HepG2 (cell line): ENCODE results near the gene MAMSTR. TPM values are rescaled to one million over a fixed set of nuclear protein-coding genes. Genes with fewer than 3 reads are reported as not detected.

Source experiments
- ATF7 ChIP-seq, 2 experiments: fragments of 450-650 bp in 1 of 2; sonication (generic) in 1 of 2; formaldehyde crosslinking in 1 of 2; IDR thresholded peaks; 2 replicates each; pipeline versions ENCODE4 v1.4.0 to v1.6.1; 2016 to 2020; ENCODE audit warnings: antibody characterized with exemption in 1 of 2, mild to moderate bottlenecking in 1 of 2, missing genetic modification reagents in 1 of 2
- CREM ChIP-seq, 2 experiments: sonication (generic) in 1 of 2; formaldehyde crosslinking in 1 of 2; IDR thresholded peaks; 2 replicates each; pipeline versions ENCODE4 v1.4.0 to v1.6.1; 2016 to 2020; ENCODE audit warnings: antibody characterized with exemption in 1 of 2, mild to moderate bottlenecking in 1 of 2, missing genetic modification reagents in 1 of 2
- FOXA1 ChIP-seq, 2 experiments: fragments of 450-650 bp in 1 of 2; sonication (generic) in 1 of 2; formaldehyde crosslinking in 1 of 2; IDR thresholded peaks; 2 replicates each; pipeline versions ENCODE4 v1.4.0 to v1.6.1; 2016 to 2020; ENCODE audit warnings: missing genetic modification reagents in 1 of 2
- GZF1 ChIP-seq: sonication (generic); formaldehyde crosslinking; IDR thresholded peaks from 2 replicates; pipeline ENCODE4 v1.5.1; 2020; ENCODE audit warnings: mild to moderate bottlenecking, missing genetic modification reagents
- HNF4A ChIP-seq: sonication (generic); formaldehyde crosslinking; IDR thresholded peaks from 2 replicates; pipeline ENCODE4 v1.4.0; 2020; ENCODE audit warnings: missing genetic modification reagents
- HNF4G ChIP-seq, 2 experiments: sonication (generic) in 1 of 2; formaldehyde crosslinking in 1 of 2; IDR thresholded peaks; 2 replicates each; pipeline versions ENCODE4 v1.4.0 to v1.6.1; 2011 to 2020; ENCODE audit warnings: borderline replicate concordance in 2 of 2, low read depth in 2 of 2, mild to moderate bottlenecking in 2 of 2, low read length in 1 of 2, missing genetic modification reagents in 1 of 2, moderate library complexity in 1 of 2
- KDM5B ChIP-seq: sonication (generic); formaldehyde crosslinking; IDR thresholded peaks from 2 replicates; pipeline ENCODE4 v1.4.0; 2020; ENCODE audit warnings: missing genetic modification reagents, mild to moderate bottlenecking, borderline replicate concordance
- KMT2A ChIP-seq: sonication (generic); formaldehyde crosslinking; IDR thresholded peaks from 2 replicates; pipeline ENCODE4 v1.4.0; 2020; ENCODE audit warnings: missing genetic modification reagents
- LCORL ChIP-seq, 2 experiments: fragments of 450-650 bp in 1 of 2; sonication (generic) in 1 of 2; formaldehyde crosslinking in 1 of 2; IDR thresholded peaks; 2 replicates each; pipeline versions ENCODE4 v1.5.0 to v1.6.1; 2017 to 2020; ENCODE audit warnings: antibody characterized with exemption in 1 of 2, missing genetic modification reagents in 1 of 2
- MAFG ChIP-seq: sonication (generic); formaldehyde crosslinking; IDR thresholded peaks from 2 replicates; pipeline ENCODE4 v1.5.1; 2020; ENCODE audit warnings: mild to moderate bottlenecking, missing genetic modification reagents
- POLR2G ChIP-seq: fragments of 200-400 bp; formaldehyde crosslinking; IDR thresholded peaks from 2 replicates; pipeline ENCODE4 v1.6.1; 2018; ENCODE audit warnings: mild to moderate bottlenecking, low read depth, low read length, moderate library complexity
- SP4 ChIP-seq: sonication (generic); formaldehyde crosslinking; IDR thresholded peaks from 2 replicates; pipeline ENCODE4 v1.8.1; 2023; ENCODE audit warnings: mild to moderate bottlenecking, missing genetic modification reagents
- TGIF2 ChIP-seq: IDR thresholded peaks from 2 replicates; pipeline ENCODE4 v1.6.1; 2016; ENCODE audit warnings: control low read depth, missing compliant biosample characterization
- ZMYM3 ChIP-seq: sonication (generic); formaldehyde crosslinking; IDR thresholded peaks from 2 replicates; pipeline ENCODE4 v1.5.1; 2020; ENCODE audit warnings: mild to moderate bottlenecking, missing genetic modification reagents
- ZNF205 ChIP-seq: IDR thresholded peaks from 2 replicates; pipeline ENCODE4 v1.6.1; 2018; ENCODE audit warnings: missing biosample characterization, missing genetic modification reagents
- ZNF333 ChIP-seq: sonication (generic); formaldehyde crosslinking; IDR thresholded peaks from 2 replicates; pipeline ENCODE4 v1.4.0; 2020; ENCODE audit warnings: mild to moderate bottlenecking, missing genetic modification reagents, borderline replicate concordance
- ZNF614 ChIP-seq: IDR thresholded peaks from 2 replicates; pipeline ENCODE4 v1.6.1; 2018; ENCODE audit warnings: missing biosample characterization, missing genetic modification reagents, inconsistent platforms, borderline replicate concordance
- ZNF615 ChIP-seq: sonication (generic); formaldehyde crosslinking; IDR thresholded peaks from 2 replicates; pipeline ENCODE4 v1.5.0; 2020; ENCODE audit warnings: mild to moderate bottlenecking, missing genetic modification reagents, borderline replicate concordance
- ZSCAN25 ChIP-seq: sonication (generic); formaldehyde crosslinking; IDR thresholded peaks from 2 replicates; pipeline ENCODE4 v1.8.0; 2022; ENCODE audit warnings: mild to moderate bottlenecking, missing genetic modification reagents
- polyA plus RNA-seq, 8 experiments: library from polyadenylated mRNA; depleted of rRNA in 3 of 8; stranded (reverse) in 7 of 8; unstranded in 1 of 8; fragments of >200 nt; fragmentation: Illumina TruSeq in 4 of 8; extraction: Trizol in 4 of 8; gene quantifications; 2 replicates each; pipeline versions ENCODE4 v1.2.1 to v1.2.3, GENCODE V29; 2011 to 2016; ENCODE audit warnings: low read depth in 4 of 8, missing spikeins in 1 of 8, mixed read lengths in 1 of 8; ENCODE audit not compliant: insufficient read depth in 1 of 8
- total RNA-seq, 5 experiments: library from RNA; depleted of rRNA; stranded (reverse); fragments of >200 nt; fragmentation: Illumina TruSeq; extraction: Trizol; gene quantifications; 2 replicates each; pipeline ENCODE4 v1.2.3, GENCODE V29; 2016; ENCODE audit warnings: low read depth in 1 of 5
- TF ChIP-seq, protein P1 (sequence below): sonication (generic); formaldehyde crosslinking; IDR thresholded peaks from 2 replicates; pipeline ENCODE4 v1.5.1; 2020; ENCODE audit warnings: mild to moderate bottlenecking, missing genetic modification reagents, moderate library complexity
- TF ChIP-seq, protein P2 (sequence below): sonication (generic); formaldehyde crosslinking; conservative IDR thresholded peaks from 2 replicates; pipeline ENCODE4 v1.4.0; 2020; ENCODE audit warnings: mild to moderate bottlenecking, missing genetic modification reagents, moderate library complexity

The MAMSTR gene
- total and polyA plus RNA-seq, 2 of the 13 experiments (the other 11 are each of a cell fraction or from before 2014, with no cell fraction given): 2.2 to 2.4 TPM

DNA sequence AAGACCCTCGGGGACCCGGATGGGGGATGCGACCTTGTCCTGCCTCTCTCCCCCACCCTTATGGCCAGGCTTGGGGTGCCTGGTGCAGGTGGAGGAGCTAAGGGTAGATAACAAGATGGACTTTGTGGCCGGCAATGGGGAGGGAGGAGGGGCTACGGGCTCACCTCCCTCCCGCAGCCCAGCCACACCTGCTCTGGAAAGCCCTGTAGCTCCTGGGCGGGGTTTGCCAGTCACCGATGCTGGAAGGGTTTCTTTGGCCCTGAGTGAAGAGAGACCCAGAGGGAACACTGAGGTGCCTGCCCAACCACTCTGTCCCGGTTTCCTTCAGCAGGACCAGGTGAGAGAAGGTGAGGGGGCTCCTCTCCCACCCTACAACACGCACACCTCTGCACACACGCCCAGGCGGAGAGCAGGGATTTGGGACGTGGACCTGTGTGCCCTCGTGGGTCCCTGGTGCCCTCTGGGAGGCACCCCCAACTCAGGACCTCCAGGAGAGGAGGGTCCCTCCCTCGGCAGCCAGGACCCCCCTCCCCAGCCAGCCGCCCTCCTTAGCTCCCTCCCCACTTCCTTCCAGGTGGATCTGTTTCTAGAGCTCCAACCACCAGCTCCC, 23.7 kb downstream of the MAMSTR start, which contains the start of gene FUT2 (continued):
- TF ChIP-seq TGIF2 (CRISPR knock-in tag): no peak
- TF ChIP-seq, protein P1, sequence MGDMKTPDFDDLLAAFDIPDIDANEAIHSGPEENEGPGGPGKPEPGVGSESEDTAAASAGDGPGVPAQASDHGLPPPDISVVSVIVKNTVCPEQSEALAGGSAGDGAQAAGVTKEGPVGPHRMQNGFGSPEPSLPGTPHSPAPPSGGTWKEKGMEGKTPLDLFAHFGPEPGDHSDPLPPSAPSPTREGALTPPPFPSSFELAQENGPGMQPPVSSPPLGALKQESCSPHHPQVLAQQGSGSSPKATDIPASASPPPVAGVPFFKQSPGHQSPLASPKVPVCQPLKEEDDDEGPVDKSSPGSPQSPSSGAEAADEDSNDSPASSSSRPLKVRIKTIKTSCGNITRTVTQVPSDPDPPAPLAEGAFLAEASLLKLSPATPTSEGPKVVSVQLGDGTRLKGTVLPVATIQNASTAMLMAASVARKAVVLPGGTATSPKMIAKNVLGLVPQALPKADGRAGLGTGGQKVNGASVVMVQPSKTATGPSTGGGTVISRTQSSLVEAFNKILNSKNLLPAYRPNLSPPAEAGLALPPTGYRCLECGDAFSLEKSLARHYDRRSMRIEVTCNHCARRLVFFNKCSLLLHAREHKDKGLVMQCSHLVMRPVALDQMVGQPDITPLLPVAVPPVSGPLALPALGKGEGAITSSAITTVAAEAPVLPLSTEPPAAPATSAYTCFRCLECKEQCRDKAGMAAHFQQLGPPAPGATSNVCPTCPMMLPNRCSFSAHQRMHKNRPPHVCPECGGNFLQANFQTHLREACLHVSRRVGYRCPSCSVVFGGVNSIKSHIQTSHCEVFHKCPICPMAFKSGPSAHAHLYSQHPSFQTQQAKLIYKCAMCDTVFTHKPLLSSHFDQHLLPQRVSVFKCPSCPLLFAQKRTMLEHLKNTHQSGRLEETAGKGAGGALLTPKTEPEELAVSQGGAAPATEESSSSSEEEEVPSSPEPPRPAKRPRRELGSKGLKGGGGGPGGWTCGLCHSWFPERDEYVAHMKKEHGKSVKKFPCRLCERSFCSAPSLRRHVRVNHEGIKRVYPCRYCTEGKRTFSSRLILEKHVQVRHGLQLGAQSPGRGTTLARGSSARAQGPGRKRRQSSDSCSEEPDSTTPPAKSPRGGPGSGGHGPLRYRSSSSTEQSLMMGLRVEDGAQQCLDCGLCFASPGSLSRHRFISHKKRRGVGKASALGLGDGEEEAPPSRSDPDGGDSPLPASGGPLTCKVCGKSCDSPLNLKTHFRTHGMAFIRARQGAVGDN (CRISPR knock-in tag): peak; percentile 46
- peak; percentile 68; the same call in 1 of the 2 replicates for TF ChIP-seq KDM5B (CRISPR knock-in tag)
- TF ChIP-seq POLR2G: no peak
- TF ChIP-seq LCORL (IDR thresholded peaks at IDR 0.05): no peak
- TF ChIP-seq LCORL (CRISPR knock-in tag; IDR thresholded peaks at IDR 0.05): 0 out of 2 replicates have a peak, but pooled peaks have one; percentile 26
- 0 out of 2 replicates have a peak, but pooled peaks have one; percentile 19 for TF ChIP-seq HNF4G (IDR thresholded peaks at IDR 0.05; ENCODE audit: borderline replicate concordance, low read depth, low read length)
- TF ChIP-seq HNF4G (CRISPR knock-in tag; IDR thresholded peaks at IDR 0.05; ENCODE audit: borderline replicate concordance, low read depth): no peak
- no peak for TF ChIP-seq GZF1 (CRISPR knock-in tag)
- peak; percentile 49; the same call in 1 of the 2 replicates for TF ChIP-seq ZNF333 (CRISPR knock-in tag)
- TF ChIP-seq ZNF205 (CRISPR knock-in tag): 0 out of 2 replicates have a peak, but pooled peaks have one; percentile 36
- TF ChIP-seq ZNF614: no peak
- no peak for TF ChIP-seq MAFG (CRISPR knock-in tag)
- peak; percentile 77; the same call in 1 of the 2 replicates for TF ChIP-seq ZMYM3 (CRISPR knock-in tag)
- TF ChIP-seq CREM (IDR thresholded peaks at IDR 0.05): no peak
- no peak for TF ChIP-seq CREM (CRISPR knock-in tag; IDR thresholded peaks at IDR 0.05)
- TF ChIP-seq SP4 (CRISPR knock-in tag): 0 out of 2 replicates have a peak, but pooled peaks have one; percentile 27
- TF ChIP-seq FOXA1 (IDR thresholded peaks at IDR 0.05): no peak
- no peak for TF ChIP-seq FOXA1 (CRISPR knock-in tag; IDR thresholded peaks at IDR 0.05)
- peak; percentile 48; the same call in 1 of the 2 replicates for TF ChIP-seq ZSCAN25 (CRISPR knock-in tag)
- no peak for TF ChIP-seq ZNF615 (CRISPR knock-in tag)
- peak; percentile 66; the same call in 1 of the 2 replicates for TF ChIP-seq HNF4A
- no peak for TF ChIP-seq KMT2A
- TF ChIP-seq, protein P2, sequence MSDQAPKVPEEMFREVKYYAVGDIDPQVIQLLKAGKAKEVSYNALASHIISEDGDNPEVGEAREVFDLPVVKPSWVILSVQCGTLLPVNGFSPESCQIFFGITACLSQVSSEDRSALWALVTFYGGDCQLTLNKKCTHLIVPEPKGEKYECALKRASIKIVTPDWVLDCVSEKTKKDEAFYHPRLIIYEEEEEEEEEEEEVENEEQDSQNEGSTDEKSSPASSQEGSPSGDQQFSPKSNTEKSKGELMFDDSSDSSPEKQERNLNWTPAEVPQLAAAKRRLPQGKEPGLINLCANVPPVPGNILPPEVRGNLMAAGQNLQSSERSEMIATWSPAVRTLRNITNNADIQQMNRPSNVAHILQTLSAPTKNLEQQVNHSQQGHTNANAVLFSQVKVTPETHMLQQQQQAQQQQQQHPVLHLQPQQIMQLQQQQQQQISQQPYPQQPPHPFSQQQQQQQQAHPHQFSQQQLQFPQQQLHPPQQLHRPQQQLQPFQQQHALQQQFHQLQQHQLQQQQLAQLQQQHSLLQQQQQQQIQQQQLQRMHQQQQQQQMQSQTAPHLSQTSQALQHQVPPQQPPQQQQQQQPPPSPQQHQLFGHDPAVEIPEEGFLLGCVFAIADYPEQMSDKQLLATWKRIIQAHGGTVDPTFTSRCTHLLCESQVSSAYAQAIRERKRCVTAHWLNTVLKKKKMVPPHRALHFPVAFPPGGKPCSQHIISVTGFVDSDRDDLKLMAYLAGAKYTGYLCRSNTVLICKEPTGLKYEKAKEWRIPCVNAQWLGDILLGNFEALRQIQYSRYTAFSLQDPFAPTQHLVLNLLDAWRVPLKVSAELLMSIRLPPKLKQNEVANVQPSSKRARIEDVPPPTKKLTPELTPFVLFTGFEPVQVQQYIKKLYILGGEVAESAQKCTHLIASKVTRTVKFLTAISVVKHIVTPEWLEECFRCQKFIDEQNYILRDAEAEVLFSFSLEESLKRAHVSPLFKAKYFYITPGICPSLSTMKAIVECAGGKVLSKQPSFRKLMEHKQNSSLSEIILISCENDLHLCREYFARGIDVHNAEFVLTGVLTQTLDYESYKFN (CRISPR knock-in tag): no peak
- no peak for TF ChIP-seq ATF7 (IDR thresholded peaks at IDR 0.05)
- TF ChIP-seq ATF7 (CRISPR knock-in tag; IDR thresholded peaks at IDR 0.05): no peak
